Measurements from ENCODE around the gene HBA2.
"Not testable (repeated sequence)": the region's sequence is repeated elsewhere in the genome, so short reads cannot be mapped to it uniquely, and the experiment has no call there.

HBA2 gene

DNA sequence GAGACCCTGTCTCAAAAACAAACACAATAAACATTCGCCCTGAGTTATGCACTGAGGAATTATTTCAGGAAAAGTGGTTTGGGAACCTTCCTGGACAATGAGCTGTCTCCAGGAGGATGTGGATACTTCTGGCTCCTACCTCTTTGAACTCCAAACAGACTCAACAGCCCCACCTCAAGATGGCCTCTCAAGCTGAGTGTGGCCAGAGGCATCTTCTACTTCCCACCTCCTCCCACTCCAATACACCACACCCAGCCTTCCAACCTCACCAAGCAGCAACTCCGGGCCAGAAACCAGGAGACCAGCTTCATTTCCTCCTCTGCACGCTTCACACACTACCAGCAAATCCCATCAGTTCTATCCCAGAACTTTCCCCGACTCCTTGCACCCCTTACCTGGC, 19.2 kb downstream of the HBA2 start:
- DNase-seq: no peak

- no peak for DNase-seq
These were observed 20.0 kb downstream of the HBA2 start for GRCh38 chr16:192686-193085.

- no peak for DNase-seq
These were observed 20.8 kb downstream of the HBA2 start for GRCh38 chr16:193441-193840.

GRCh38 chr16:194516-194915, 21.8 kb downstream of the HBA2 start:
- no peak for DNase-seq

DNA sequence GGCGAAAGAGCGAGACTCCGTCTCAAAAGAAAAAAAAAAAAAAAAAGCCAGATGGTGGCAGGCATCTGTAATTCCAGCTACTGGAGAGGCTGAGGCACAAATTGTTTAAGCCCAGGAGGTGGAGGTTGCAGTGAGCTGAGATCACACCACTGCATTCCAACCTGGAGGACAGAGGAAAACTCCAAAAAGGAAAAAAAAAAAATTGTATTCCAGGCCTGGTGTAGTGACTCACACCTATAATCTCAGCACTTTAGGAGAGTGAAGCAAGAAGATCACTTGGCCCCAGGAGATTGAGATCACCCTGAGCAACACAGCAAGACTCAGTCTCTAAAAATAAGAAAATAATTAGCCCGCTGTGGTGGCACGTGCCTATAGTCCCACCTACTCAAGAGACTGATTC, 27.7 kb downstream of the HBA2 start:
- DNase-seq: no peak

GRCh38 chr16:203246-203645, 30.6 kb downstream of the HBA2 start:
- DNase-seq: no peak

- DNase-seq: not testable (repeated sequence)
These were observed 31.4 kb downstream of the HBA2 start for GRCh38 chr16:204046-204445.

GRCh38 chr16:209359-209758, 36.7 kb downstream of the HBA2 start:
- DNase-seq: not testable (repeated sequence)

DNA sequence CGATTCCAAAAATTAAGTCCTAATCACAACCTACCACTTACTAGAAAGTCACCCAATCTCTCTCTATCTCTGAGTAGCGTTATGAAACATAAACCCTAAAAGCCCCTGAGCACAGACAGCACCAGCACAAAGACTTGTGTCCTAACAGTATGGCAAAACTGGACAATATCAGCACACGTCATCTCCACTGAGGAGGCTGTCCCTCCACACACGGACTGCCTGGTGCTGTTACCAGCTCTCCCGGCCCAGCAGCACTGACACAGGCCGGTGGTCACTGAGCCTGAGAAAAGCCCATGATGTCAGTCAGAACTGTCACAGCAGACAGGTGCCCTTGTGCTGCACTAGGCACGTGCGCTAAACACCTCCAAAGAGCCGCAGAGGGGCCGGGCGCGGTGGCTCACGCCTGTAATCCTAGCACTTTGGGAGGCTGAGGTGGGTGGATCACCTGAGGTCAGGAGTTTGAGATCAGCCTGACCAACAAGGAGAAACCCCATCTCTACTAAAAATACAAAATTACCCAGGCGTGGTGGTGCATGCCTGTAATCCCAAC, 39.0 kb downstream of the HBA2 start:
- DNase-seq: not testable (repeated sequence)

- DNase-seq: no peak
These were observed 40.3 kb downstream of the HBA2 start for GRCh38 chr16:212999-213398.

GRCh38 chr16:220021-220420, 47.3 kb downstream of the HBA2 start:
- no peak for DNase-seq
